Type B pancreatic cell (in vitro differentiated cells): ENCODE results near the gene GH1. TPM values are rescaled to one million over a fixed set of nuclear protein-coding genes. Genes with fewer than 3 reads are reported as not detected.
A peak's percentile ranks its signal among the peaks of the same experiment; 100 is the strongest.

Experiments used
- DNase-seq: peaks from one replicate; pipeline ENCODE4 v3.0.0; 2021; ENCODE audit warnings: mixed read lengths; ENCODE audit not compliant: unreplicated experiment; ENCODE audit errors: extremely low spot score
- H3K27ac Mint-ChIP-seq: 2 replicates; pipeline ENCODE4 v1.8.0; 2021; ENCODE audit warnings: mild to moderate bottlenecking, mixed read lengths
- H3K27me3 Mint-ChIP-seq: 2 replicates; pipeline ENCODE4 v1.8.0; 2021; ENCODE audit warnings: mixed read lengths
- H3K36me3 Mint-ChIP-seq: 2 replicates; pipeline ENCODE4 v1.8.0; 2021; ENCODE audit warnings: mixed read lengths
- H3K4me1 Mint-ChIP-seq: one replicate; pipeline ENCODE4 v1.8.0; 2021; ENCODE audit warnings: mixed read lengths; ENCODE audit not compliant: unreplicated experiment
- H3K4me3 Mint-ChIP-seq: 2 replicates; pipeline ENCODE4 v1.8.0; 2021; ENCODE audit warnings: mild to moderate bottlenecking, mixed read lengths
- H3K9me3 Mint-ChIP-seq: 2 replicates; pipeline ENCODE4 v1.8.0; 2021; ENCODE audit warnings: mixed read lengths
- CTCF ChIP-seq: fragments of 200-600 bp; sonication (generic); conservative IDR thresholded peaks from 2 replicates; pipeline ENCODE4 v1.5.0; 2021; ENCODE audit warnings: antibody characterized with exemption, mild to moderate bottlenecking
- total RNA-seq: library from RNA; stranded (reverse); gene quantifications from 2 replicates; pipeline ENCODE4 v1.2.1, GENCODE V29; 2021; ENCODE audit warnings: low replicate concordance

Gene GH1
- total RNA-seq, 1 donor from 2014 or later: not detected

GRCh38 chr17:63946440-63947363, 28.1 kb upstream of the GH1 start:
- Mint-ChIP-seq H3K4me3 (no peak overlapping the region), H3K9me3 (no peaks in the 10 kb centered on the region), H3K4me1 (no peaks in the 10 kb centered on the region), H3K27ac (no peak overlapping the region), H3K27me3 (peaks cover 3% of the 10 kb centered on the region), H3K36me3 (no peaks in the 10 kb centered on the region)
- peak; percentile 86 for TF ChIP-seq CTCF
- no peak for DNase-seq

GRCh38 chr17:63945784-63946439, 27.3 kb upstream of the GH1 start:
- H3K27me3 Mint-ChIP-seq: peaks cover 1% of the 10 kb centered on the region
- H3K27ac Mint-ChIP-seq: no peak overlapping the region
- H3K4me1 Mint-ChIP-seq: no peaks in the 10 kb centered on the region
- no peak for TF ChIP-seq CTCF
- DNase-seq: no peak
- H3K9me3 Mint-ChIP-seq: no peaks in the 10 kb centered on the region
- H3K4me3 Mint-ChIP-seq: no peak overlapping the region
- H3K36me3 Mint-ChIP-seq: no peaks in the 10 kb centered on the region

- no peak for TF ChIP-seq CTCF
- DNase-seq: no peak
- H3K27ac Mint-ChIP-seq: no peak overlapping the region
- no peaks in the 10 kb centered on the region for H3K27me3 Mint-ChIP-seq
- no peaks in the 10 kb centered on the region for H3K9me3 Mint-ChIP-seq
- no peaks in the 10 kb centered on the region for H3K36me3 Mint-ChIP-seq
- H3K4me3 Mint-ChIP-seq: no peak overlapping the region
- no peaks in the 10 kb centered on the region for H3K4me1 Mint-ChIP-seq
These were observed 26.3 kb upstream of the GH1 start for GRCh38 chr17:63944736-63945499.

GRCh38 chr17:63943745-63944144, 25.1 kb upstream of the GH1 start:
- DNase-seq: no peak
- H3K4me1 Mint-ChIP-seq: no peaks in the 10 kb centered on the region
- H3K4me3 Mint-ChIP-seq: no peak overlapping the region
- H3K27ac Mint-ChIP-seq: no peak overlapping the region
- H3K27me3 Mint-ChIP-seq: no peaks in the 10 kb centered on the region
- H3K36me3 Mint-ChIP-seq: no peaks in the 10 kb centered on the region
- TF ChIP-seq CTCF: peak; percentile 44
- no peaks in the 10 kb centered on the region for H3K9me3 Mint-ChIP-seq

- Mint-ChIP-seq H3K4me3 (no peak overlapping the region), H3K27me3 (no peaks in the 10 kb centered on the region), H3K4me1 (no peaks in the 10 kb centered on the region), H3K36me3 (no peaks in the 10 kb centered on the region), H3K27ac (no peak overlapping the region), H3K9me3 (no peaks in the 10 kb centered on the region)
- TF ChIP-seq CTCF: no peak
- no peak for DNase-seq
These were observed 23.8 kb upstream of the GH1 start for GRCh38 chr17:63942309-63942985.
